Astrocyte (in vitro differentiated cells and primary cell): ENCODE data around the gene DCTN4.

ENCODE experiments used
- EZH2 ChIP-seq: IDR thresholded peaks from 2 replicates; pipeline ENCODE4 v1.6.1; 2012; ENCODE audit warnings: mild to moderate bottlenecking, low read length, inconsistent platforms; ENCODE audit not compliant: insufficient read depth
- TF ChIP-seq, protein P1 (sequence below): IDR thresholded peaks from 2 replicates; pipeline ENCODE4 v1.5.1; 2011; ENCODE audit warnings: low read depth, mild to moderate bottlenecking, inconsistent platforms, low read length, moderate library complexity; ENCODE audit not compliant: insufficient read depth

DNA sequence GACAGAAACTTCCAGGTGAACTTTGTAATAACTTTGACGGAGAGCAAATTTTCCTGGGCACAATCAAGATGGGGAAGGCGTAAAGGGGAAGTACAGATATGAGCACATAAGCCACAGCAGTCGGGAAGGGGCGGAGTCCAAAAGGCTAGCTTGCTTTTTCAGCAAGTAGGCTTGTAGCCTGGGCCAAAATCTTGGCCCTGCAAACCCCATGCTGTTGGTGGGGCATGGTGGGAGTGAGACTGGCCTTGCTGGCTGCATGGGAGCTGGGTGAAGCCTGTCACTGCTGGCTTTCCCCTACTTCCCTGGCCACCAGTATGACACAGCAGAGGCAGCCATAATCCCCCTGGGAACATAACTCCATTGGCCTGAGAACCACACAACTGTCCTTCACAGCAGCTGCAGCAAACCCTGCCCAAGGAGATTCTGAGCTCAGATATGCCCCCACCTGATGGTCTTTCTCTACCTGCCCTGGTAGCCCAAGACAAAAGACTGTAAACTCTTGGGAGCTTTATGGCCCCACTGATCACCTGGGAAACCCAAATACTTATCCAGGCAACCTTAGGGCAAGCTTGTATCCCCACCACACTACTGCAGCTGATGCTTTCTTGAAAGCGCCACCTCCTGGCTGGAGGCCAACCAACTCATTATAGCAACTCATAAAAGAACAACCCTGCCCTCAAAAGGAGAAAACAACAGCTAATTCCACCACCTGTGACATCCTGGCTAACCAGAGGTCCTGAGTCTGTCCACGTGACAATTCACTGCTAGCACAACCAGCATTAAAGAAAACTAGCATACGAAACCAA, 24.0 kb downstream of the DCTN4 start:
- TF ChIP-seq, protein P1, sequence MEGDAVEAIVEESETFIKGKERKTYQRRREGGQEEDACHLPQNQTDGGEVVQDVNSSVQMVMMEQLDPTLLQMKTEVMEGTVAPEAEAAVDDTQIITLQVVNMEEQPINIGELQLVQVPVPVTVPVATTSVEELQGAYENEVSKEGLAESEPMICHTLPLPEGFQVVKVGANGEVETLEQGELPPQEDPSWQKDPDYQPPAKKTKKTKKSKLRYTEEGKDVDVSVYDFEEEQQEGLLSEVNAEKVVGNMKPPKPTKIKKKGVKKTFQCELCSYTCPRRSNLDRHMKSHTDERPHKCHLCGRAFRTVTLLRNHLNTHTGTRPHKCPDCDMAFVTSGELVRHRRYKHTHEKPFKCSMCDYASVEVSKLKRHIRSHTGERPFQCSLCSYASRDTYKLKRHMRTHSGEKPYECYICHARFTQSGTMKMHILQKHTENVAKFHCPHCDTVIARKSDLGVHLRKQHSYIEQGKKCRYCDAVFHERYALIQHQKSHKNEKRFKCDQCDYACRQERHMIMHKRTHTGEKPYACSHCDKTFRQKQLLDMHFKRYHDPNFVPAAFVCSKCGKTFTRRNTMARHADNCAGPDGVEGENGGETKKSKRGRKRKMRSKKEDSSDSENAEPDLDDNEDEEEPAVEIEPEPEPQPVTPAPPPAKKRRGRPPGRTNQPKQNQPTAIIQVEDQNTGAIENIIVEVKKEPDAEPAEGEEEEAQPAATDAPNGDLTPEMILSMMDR = no peak
- no peak for TF ChIP-seq EZH2
